Measurements from ENCODE around the gene HMCN2.
A peak's percentile ranks its signal among the peaks of the same experiment; 100 is the strongest.

Gene HMCN2

DNA sequence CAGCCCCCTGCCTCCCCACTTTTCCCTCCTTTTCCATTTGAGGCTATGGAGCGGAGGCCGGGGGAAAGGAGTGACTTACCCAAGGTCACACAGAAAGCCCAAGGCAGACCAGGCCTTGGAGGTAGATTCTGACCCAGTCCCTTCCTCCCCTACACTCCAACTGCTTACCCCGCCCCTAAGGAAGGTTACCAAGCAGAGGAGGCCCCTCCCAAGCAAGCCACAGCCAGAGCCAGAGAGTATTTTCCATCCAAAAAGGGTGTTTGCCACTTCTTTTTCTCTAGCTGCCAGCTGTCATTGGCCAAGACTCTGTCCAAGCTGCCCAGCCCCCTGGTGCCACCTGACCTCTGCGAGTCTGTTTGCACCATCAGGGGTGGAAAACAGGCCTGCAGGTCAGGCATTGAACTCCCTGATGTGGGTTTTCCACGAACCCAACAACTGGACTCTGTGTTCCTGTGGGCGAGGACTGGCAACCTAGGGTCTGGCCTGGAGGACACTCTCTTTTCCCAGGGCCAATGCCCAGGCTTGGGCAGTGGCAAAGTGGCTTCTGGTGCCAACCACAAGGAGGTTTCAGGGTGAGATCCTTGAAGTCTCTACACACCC is 172.9 kb downstream of the HMCN2 start:
- no peak for DNase-seq

DNA sequence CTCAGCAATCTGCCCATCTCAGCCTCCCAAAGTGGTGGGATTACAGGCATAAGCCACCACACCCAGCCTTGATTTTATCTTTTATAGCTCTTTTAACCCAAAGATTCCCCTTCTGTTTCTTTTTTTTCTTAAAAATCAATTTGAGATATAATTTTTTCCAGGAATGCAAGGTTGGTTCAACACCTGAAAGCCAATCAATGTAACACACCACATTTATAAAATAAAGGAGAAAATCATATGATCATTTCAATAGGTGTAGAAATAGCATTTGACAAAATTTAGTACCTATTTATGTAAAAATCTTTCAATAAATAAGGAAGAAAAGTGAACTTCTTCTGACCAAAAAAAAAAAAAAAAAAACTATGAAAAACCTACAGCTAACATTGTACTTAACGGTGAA is 175.5 kb downstream of the HMCN2 start:
- no peak for DNase-seq

DNA sequence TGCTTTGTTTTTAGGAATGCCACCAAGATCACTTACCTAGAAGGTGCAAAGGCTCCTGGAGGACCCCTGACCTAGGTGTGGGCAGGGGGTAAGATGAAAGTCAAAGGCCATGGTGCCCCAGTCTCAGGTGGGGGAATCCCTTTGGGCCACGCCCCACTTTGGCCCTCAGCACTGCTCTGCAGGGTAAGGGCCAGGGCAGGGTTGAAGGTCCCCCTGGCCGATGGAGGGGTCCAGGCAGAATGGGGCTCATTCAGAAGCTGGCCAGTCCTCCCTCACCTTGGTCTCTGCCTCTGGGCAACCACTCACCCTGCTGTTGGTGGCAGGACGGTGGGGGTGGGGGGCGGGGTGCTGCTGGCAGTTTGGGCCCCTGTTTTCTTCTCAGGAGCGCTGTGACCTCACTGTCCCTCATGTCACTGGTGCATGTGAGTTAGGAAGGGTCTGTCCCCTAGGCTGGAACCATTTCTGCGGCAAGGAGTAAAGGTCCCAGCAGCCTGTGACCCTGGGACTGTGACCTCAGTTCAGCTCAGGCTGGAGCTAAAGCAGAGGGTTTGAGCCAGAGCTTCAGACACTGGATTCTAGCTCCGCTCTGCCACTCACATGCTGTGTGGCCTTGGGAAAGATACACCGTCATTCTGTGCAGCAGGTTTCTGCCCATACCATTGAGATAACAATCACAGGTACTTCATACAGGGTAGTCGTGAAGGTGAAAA is 177.3 kb downstream of the HMCN2 start:
- no peak for DNase-seq

DNA sequence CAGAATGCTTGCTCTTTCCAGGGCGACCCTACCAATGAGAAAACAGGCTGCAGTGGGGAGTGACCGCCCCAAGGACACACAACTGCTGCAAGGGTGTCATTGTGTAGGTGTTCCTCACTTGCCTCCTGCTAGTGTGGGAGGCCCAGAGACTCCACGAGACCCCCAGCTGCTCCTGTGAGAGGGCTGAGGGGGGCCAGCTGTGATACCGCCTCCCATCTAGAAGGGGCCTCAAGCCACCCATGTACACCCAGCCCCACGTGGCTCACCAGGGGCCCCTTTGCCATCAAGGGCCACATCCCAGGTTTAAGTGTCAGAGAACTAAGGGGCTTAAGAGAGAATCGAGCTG is 177.9 kb downstream of the HMCN2 start:
- DNase-seq, result no peak

DNA sequence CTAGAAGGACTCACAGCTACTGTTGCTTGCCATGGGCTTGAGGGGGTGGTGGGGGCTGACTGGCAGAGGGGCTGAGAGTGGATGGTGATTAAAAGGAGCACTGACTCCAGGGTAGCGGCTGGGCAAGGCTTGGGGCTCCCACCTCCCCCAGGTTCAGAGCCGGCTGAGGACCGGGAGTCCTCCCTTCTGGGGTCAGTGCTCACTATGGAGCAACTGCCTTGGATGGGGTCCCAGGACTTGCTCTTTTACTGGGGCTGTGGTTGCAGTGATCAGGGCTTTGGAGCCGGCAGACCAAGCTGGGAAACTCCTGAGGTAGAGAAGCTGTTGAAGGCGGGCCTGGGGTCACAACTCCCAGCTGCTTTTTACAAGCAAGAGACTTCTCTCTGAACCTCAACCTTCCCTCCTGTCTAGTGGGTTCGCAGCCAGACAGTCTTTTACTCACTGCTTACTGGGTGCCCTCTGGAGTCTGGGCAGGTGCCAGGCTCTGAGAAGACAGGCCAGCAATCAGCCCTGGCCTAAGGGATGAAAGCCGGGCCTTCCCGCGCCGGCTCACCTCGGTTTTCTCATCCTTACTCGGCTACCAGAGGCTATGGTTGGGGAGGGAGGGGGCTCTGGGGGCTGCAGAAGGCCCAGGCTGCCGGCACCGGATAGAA is 178.4 kb downstream of the HMCN2 start:
- DNase-seq, result peak; percentile 64

DNA sequence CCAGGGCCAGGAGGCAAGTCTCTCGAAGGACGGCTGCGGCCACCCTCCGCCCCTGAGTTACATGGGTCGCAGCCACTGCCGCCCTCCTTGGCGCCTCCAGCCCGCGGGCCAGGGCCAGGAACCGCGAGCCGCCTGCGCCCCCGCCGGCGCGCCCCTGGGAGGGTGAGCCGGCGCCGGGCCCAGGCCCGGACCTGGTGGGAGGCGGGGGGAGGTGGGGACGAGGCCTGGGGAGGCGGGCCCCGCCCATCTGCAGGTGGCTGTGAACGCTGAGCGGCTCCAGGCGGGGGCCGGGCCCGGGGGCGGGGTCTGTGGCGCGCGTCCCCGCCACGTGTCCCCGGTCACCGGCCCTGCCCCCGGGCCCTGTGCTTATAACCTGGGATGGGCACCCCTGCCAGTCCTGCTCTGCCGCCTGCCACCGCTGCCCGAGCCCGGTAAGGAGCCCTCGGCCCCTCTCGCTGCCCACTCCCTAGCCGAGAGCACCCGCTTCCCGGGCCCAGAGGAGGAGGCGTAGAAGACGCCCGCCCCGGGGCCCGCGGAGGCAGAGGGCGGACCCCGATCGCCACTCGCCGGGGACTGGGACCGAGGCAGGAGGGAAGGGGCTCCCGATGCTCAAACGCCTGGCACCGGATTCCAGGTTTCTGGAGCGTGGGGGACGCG is 179.1 kb downstream of the HMCN2 start, which contains the start of gene ASS1:
ASS1 (plus strand) TSS at position 397 of the 657 bp plus-strand sequence. CDS start 7,268 bp downstream, outside the sequence.
- peak; percentile 92 for DNase-seq

DNA sequence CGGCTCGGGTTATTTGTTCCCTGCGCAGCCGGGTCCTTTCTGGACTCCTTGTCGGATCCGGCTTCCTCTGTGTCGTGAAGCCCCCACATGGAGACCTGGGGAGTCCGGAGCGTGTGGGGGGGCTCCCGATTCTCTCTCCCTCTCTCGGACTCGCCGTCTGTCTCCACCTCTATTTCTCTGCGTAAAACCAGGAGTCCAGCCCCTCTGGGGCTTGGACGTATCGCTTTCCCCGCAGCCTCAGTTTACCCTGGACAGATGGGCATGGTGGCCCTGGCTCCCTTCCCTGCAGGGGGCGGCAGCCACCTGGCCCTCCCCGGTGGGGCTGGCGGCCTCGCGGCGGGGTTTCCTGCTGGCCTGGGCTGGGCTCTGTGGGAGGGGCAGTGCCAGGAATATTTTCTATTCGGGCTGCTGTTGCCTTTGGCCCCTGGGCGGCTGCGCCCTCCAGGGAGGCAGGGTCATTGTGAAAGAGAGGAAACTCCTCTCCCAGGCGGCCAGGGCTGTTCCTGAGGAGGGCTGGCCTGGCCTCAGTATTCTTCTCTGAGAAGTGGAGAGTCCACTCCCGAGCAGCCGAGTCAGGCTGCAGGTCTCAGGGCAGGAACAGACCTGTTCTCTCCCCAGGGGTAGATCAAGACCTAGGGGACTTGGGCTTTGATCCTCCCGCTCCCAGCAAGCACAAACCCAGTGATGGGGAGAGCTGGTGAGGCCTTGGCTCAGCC is 179.9 kb downstream of the HMCN2 start:
- DNase-seq, result peak; percentile 63

DNA sequence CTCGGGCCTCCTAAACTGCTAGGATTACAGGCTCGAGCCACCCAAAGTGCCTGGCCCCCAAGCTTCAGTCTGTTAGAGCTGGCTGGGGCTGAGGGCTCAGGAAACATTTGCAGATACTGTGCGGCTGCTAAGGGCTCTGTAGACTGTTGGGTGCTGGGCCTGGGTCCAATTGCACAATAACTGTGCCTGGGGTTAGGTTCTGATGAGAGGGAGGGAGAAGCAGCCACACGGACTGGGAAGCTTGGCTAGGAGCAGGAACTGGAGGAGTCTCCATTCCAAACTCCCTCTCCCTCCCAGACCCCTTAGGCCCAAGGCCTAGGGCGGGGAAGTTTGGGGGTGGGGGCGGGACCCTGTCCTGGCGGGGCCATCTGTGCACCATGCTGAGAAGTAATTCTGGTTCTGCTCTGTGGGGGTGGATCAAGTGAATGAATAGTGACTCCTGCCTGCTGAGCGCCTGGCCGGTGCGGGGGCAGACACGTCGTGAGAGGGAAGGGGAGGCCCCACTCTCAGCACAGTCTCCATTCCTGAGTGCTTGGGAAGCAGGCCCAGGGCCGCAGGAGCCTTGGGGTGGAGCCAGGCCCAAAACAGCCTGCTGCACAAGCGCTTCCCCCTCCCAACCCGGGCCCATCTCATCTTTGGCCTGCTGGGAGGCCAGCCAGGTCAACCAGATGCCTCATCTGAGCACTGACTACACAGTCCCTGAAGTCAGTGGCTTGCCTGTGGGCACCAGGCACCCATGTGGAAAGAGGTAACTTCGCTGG is 180.7 kb downstream of the HMCN2 start:
- DNase-seq, result peak; percentile 43

DNA sequence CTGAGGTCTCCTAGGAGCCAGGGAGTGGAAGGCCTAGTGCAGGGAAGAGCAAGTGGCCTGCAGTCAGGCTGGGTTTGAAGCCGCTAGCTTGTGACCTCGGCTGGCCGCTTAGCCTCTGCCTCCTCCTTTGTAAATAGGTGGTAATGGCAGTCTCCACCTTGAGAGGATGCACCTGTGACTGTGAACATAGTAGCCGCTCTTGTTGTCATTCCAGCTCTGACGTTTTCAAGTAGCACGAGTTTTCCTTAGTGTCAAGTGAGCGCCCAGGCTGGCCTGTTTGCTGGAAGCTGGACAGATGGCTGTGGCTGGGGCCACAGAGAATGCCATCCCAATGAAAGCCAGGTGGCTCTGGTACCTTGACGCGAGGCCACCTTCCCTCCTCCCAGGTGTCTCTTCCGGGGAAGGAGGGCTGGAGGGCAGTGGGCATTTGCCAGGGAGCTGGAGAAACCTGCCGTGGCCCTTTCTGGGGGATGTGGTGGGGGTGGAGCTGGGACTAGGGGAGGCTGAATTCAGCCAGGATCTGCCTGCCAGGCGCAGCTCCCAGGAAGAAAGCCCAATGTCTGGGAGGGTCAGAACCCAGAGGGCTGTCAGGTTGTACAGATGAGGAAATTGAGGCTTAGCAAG is 181.7 kb downstream of the HMCN2 start:
- peak; percentile 95 for DNase-seq

DNA sequence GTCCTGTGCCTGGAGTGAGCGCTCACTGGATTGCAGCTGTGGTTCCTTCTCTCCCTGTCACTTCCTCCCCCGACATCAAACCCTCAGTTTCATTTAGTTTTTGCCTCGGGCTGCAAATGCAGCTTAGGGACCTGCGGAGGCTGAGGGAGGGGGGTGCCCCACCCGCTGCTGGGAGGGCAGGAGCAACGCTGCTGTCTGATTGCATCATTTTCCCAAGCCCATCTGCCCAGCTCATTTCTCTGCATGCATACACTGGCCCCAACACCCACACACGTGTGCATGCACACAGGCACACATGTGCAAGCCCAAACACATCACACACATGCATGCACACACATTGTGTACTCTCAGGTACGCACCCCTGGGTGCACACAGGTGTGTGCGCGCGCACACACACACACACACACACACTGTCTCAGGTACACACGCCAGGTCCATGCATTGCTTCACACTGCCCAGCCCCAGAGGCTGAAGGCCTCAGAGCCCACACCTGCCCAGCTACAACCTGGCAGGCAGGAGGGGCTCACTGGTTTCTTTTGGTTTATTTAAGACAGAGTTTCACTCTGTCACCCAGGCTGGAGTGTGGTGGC is 182.6 kb downstream of the HMCN2 start:
- peak; percentile 53 for DNase-seq

DNA sequence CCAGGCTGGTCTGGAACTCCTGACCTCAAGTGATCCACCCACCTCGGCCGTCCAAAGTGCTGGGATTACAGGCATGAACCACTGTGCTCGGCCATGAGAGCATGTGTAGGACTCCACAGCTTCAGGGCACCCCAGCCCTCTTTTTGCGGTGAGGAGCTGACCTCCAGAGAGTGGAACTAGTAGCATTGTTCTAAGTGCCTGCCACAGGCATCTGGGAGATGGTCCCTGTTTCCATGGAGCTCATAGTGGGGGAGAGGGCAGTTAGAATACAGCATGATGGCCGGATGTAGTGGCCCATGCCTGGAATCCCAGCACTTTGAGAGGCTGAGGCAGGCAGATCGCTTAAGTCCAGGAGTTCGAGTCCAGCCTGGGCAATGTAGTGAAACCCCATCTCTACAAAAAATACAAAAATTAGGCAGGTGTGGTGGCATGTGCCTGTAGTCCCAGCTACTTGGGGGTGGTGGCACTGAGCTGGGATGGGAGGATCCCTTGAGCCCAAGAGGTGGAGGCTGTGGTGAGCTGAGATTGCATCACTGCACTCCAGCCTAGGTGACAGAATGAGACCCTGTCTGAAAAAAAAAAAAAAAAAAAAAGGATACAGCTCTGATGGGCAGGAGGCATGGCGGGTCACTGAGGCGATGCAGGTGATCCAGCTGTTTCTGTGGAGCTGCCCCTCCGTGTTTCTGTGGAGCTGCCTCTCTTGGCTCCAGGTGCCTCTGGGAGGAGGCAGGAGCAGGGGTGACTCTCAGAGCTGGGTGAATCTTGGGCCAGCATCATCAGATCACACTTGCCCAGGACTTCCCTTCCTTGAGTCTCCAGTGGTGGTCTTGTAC is 183.4 kb downstream of the HMCN2 start:
- DNase-seq, result no peak

DNA sequence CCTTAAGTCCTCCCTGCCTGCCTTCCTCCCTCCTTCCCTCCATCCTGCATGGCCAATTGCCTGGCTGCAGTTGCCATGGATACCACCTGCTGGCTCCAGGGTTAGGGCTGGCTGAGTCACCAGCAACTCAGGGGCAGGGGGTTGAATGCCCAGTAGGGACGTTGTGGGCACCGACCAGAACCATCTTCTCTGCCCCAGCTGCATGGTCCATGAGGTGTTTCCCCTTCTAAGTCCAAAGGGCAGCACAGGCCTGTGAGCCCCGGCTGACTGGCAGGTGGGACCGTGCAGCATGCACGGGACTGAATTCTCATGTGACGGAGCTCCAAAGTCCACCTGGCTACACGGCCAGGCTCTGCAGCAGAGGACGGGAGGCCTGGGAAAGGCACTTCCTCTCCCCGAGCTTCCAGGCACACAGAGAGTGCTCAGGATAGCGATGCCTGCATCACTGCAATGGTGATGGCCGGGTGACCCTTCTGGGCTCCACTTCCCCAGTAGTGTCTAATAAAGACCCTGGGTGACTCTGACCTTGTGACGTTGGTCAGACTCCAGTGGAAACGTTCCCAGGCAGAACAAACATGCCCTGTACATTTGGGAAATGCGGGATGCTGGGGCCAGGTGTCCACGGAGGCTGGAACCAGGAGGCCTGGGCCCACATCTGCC is 184.9 kb downstream of the HMCN2 start:
- DNase-seq, result peak; percentile 95

DNA sequence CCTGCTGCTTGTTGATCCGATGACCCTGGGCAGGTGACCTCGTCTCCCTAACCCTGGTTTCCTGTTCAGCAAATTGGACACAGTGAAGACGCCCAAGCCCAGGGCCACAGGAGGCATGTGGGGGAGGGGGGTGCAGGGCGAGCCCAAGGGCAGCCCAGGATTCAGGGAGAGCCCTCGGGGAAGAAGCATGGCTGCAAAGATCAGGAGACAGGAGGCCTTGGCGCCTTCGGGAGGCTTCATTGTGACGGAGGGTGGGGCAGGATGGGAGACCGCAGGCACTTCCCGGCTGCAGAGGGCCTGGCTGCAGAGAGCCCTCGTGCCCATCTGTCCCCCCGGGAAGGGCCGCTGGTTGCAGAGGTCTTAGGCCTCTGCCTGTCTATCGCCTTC is 185.4 kb downstream of the HMCN2 start:
- peak; percentile 53 for DNase-seq

DNA sequence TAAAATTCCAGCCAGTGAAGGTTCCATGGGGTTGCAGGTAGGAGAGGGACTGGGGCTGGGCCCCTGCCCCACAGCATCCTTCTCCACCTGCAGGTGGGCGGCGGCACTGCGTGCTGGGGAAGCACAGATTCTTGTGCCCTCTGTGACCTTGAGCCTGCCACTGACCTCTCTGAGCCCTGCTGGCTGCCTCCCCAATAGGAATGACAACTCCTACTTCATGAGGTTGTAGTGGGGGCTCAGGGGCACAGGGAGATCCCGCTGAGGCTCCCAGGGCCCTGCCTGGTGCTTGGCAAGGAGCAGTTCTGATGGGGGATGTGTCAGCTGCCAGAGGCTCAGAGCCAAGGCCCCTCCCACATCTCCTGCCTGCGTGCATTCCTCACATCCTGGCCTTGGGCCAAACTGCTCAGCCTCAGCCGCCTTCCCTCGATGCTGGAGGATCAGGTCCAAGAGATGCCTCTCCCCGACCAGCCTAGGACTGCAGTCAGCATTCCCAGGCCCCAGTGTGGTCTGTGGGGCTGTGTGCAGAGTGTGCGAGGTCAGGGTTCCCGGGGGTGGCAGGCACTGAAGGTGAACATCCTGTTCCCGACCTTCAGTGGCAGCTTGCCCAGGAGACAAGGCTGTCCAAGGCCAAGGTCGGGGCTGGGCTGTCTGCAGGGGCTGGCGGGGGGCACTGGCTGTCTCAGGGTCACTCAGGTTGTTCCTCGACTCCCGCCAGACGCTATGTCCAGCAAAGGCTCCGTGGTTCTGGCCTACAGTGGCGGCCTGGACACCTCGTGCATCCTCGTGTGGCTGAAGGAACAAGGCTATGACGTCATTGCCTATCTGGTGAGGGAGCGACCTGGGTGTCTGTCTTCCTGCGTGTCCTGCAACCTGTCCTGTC is 186.2 kb downstream of the HMCN2 start:
- peak; percentile 92 for DNase-seq

DNA sequence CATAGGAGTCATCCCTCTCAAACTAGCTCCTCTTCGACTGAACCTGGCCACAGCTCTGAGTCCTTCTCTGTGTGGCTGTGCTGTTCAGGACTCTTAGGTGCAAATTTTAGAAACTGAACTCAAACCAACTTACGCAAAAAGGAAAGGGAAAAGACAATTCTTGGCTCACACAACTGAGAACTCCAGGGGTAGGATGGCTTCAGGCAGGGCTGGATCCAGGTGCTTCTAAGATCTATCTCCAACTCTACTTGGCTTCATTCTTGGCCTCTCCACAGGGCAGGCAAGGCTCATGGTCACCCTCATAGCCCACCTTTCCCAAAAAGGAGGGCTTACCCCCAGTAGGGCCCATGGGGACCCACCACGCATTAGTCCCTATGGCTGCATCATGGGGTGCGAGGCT is 187.3 kb downstream of the HMCN2 start:
- DNase-seq, result no peak

DNA sequence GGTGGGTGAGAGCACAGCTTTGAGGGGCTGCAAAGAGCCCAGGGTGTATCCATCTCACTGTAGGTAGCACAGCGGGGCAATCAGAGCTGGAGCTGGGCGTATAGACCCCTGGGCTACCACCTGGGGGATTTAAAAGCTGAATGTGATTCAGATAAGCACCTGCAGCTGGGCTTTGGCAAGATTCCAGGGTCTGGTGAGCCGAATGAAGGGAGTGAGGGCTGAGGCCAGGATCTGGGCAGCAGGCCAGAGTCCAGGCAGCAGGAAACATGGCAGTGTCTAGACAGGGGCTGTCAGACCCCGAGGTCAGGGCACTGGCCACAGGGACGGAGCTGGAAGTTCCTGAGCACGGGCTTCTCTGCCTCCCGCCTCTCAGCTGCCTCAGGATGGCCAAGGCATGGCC is 187.9 kb downstream of the HMCN2 start:
- DNase-seq, result peak; percentile 79

DNA sequence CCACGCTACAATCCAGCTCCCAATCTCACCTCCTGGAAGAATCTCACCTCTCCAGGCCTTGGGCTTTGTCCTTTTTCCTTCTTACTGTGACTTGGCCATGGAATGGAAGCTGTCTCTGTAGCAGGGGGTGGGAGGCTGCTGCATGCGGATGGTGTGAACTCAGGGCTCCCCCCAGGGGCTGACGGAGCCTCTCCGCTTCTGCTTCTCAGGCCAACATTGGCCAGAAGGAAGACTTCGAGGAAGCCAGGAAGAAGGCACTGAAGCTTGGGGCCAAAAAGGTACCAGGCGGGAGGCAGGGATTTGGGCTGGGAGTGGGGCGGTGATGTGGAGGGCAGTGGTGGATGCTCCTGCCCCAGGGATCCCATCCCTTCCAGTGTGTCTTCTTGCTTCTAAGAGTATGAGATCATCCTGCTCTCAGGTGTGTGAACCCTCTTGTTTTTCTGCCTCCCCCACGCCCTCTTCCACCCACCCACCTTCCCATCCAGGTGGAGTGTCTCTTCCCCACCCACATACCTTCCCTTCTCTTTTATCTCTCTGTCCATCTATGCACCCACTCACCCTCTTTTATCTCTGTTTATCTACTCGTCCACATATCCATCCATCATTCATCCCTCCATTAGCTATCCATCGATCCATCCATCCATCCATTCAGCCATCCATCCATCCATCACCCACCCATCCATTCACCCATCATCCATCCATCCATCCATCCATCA is 188.7 kb downstream of the HMCN2 start:
- DNase-seq, result no peak

DNA sequence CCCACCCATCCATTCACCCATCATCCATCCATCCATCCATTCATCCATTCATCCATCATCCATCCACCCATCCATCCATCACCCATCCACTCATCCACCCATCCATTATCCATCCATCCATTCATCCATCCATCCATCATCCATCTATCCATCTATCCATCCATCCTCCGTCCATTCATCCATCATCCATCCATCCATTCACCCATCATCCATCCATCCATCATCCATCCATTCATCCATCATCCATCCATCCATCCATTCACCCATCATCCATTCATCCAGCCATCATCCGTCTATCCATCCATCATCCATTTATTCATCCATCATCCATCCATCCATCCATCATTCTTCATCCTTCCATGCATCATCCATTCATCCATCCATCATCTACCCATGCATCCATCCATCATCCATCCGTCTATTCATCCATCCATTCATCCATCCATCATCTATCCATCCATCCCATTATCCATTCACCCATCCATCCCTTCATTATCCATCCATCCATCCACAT is 189.3 kb downstream of the HMCN2 start:
- DNase-seq, result no peak

Data from DMS53 (cell line).